Endothelial cell of umbilical vein (primary cell): ENCODE data around the gene B4GALNT3.

Experiments used
- CTCF ChIP-seq, 2 donors: IDR thresholded peaks; 1 replicate in 1 of 2; 2 replicates in 1 of 2; pipeline ENCODE4 v1.5.1; 2011; ENCODE audit warnings: low read length in 2 of 2, mild to moderate bottlenecking in 2 of 2, moderate library complexity in 2 of 2, control low read depth in 1 of 2, inconsistent platforms in 1 of 2, low read depth in 1 of 2; ENCODE audit not compliant: insufficient read depth in 1 of 2; ENCODE audit errors: extremely low read depth in 1 of 2
- EZH2 ChIP-seq: IDR thresholded peaks from 2 replicates; pipeline ENCODE4 v1.6.1; 2012; ENCODE audit warnings: borderline replicate concordance, low read depth, mild to moderate bottlenecking, moderate library complexity, low read length, inconsistent platforms; ENCODE audit not compliant: severe bottlenecking
- FOS ChIP-seq: IDR thresholded peaks from 2 replicates; pipeline ENCODE4 v1.6.1; 2011; ENCODE audit warnings: mild to moderate bottlenecking, low read length, moderate library complexity, borderline replicate concordance; ENCODE audit not compliant: insufficient read depth
- GATA2 ChIP-seq: IDR thresholded peaks from 2 replicates; pipeline ENCODE4 v1.7.0; 2011; ENCODE audit warnings: low read depth, mild to moderate bottlenecking, moderate library complexity, mixed read lengths, low read length; ENCODE audit not compliant: insufficient read length, insufficient read depth
- MAX ChIP-seq: IDR thresholded peaks from 2 replicates; pipeline ENCODE4 v1.6.1; 2011; ENCODE audit not compliant: insufficient read depth, insufficient read length
- POLR2A ChIP-seq: IDR thresholded peaks from 2 replicates; pipeline ENCODE4 v1.6.1; 2012; ENCODE audit warnings: low read depth, mild to moderate bottlenecking, control low read depth, low read length
- POLR2AphosphoS5 ChIP-seq: IDR thresholded peaks from 2 replicates; pipeline ENCODE4 v1.6.1; 2012; ENCODE audit warnings: low read depth, mild to moderate bottlenecking, control low read depth, low read length, moderate library complexity; ENCODE audit not compliant: insufficient read depth

- TF ChIP-seq CTCF (IDR thresholded peaks at IDR 0.05; ENCODE audit: extremely low read depth in 1 of 2, insufficient read depth in 1 of 2, low read depth in 1 of 2, low read length in 2 of 2): no peak
- TF ChIP-seq POLR2A: no peak
- TF ChIP-seq POLR2AphosphoS5: no peak
- TF ChIP-seq EZH2: no peak
- no peak for TF ChIP-seq GATA2
- no peak for TF ChIP-seq FOS
- TF ChIP-seq MAX: no peak
These were observed 98.8 kb downstream of the B4GALNT3 start for GRCh38 chr12:558580-558979.
